NCI-H1105 (cell line): ENCODE data around the gene FCSK.

Source experiments
- DNase-seq: peaks from one replicate; lab custom pipeline; 2025; lab: John Stamatoyannopoulos, UW

FCSK gene

GRCh38 chr16:70480127-70481105 lies 26.0 kb downstream of the FCSK start:
- no peak for DNase-seq

GRCh38 chr16:70481929-70482536 lies 27.6 kb downstream of the FCSK start:
- no peak for DNase-seq

GRCh38 chr16:70482624-70483023 lies 28.2 kb downstream of the FCSK start:
- DNase-seq = no peak

- no peak for DNase-seq
Observed at GRCh38 chr16:70483426-70483825, 29.0 kb downstream of the FCSK start.

GRCh38 chr16:70484867-70485266 lies 30.5 kb downstream of the FCSK start:
- no peak for DNase-seq

- no peak for DNase-seq
Observed at GRCh38 chr16:70490261-70490660, 35.9 kb downstream of the FCSK start.

- no peak for DNase-seq
Observed at GRCh38 chr16:70493802-70494201, 39.4 kb downstream of the FCSK start.

- no peak for DNase-seq
Observed at GRCh38 chr16:70494202-70494770, 39.9 kb downstream of the FCSK start.

- no peak for DNase-seq
Observed at GRCh38 chr16:70494777-70495176, 40.4 kb downstream of the FCSK start.

- DNase-seq = no peak
Observed at GRCh38 chr16:70495425-70496182, 41.2 kb downstream of the FCSK start.

- DNase-seq = no peak
Observed at GRCh38 chr16:70496513-70496912, 42.1 kb downstream of the FCSK start.

- no peak for DNase-seq
Observed at GRCh38 chr16:70508752-70509151, 54.4 kb downstream of the FCSK start.

GRCh38 chr16:70510216-70510615 lies 55.8 kb downstream of the FCSK start:
- DNase-seq = no peak

GRCh38 chr16:70511833-70512232 lies 57.4 kb downstream of the FCSK start:
- no peak for DNase-seq

GRCh38 chr16:70512456-70512855 lies 58.1 kb downstream of the FCSK start:
- DNase-seq = no peak

- no peak for DNase-seq
Observed at GRCh38 chr16:70520612-70521297, 66.4 kb downstream of the FCSK start.

- DNase-seq = no peak
Observed at GRCh38 chr16:70522216-70523075, 68.1 kb downstream of the FCSK start.

GRCh38 chr16:70523076-70523742 lies 68.8 kb downstream of the FCSK start, which contains the start of gene COG4:
Gene COG4, minus strand, starts transcription at chr16:70523554. Its CDS starts 11 bp downstream, at chr16:70523543.
- DNase-seq = peak; percentile 60

- DNase-seq = peak; percentile 60
Observed at GRCh38 chr16:70523743-70524398, 69.5 kb downstream of the FCSK start, which contains the start of gene SF3B3. Gene SF3B3, plus strand, starts transcription at chr16:70523816. Its CDS starts 2,841 bp downstream, at chr16:70526657.
